ENCODE data around the gene EDNRB.

The EDNRB gene

GRCh38 chr13:77891041-77891440 lies 27.6 kb downstream of the EDNRB start:
- no peaks in the 10 kb centered on the region for H3K36me3 ChIP-seq (ENCODE audit: control insufficient read depth, insufficient read depth, low read length)
- no peaks in the 10 kb centered on the region for H3K27me3 ChIP-seq (replicated peaks; ENCODE audit: control insufficient read depth, insufficient read depth, low read length)
- H3K4me3 ChIP-seq (replicated peaks; ENCODE audit: low read depth, low read length): no peak overlapping the region
- TF ChIP-seq CTCF (IDR thresholded peaks at IDR 0.05; ENCODE audit: insufficient read depth, low read length, poor library complexity, severe bottlenecking): no peak
- DNase-seq (ENCODE audit: extremely low read depth, insufficient read length): no peak

- no peak for TF ChIP-seq CTCF (IDR thresholded peaks at IDR 0.05; ENCODE audit: insufficient read depth, low read length, poor library complexity, severe bottlenecking)
- H3K36me3 ChIP-seq (ENCODE audit: control insufficient read depth, insufficient read depth, low read length): no peaks in the 10 kb centered on the region
- no peak for DNase-seq (ENCODE audit: extremely low read depth, insufficient read length)
- H3K27me3 ChIP-seq (replicated peaks; ENCODE audit: control insufficient read depth, insufficient read depth, low read length): no peaks in the 10 kb centered on the region
- H3K4me3 ChIP-seq (replicated peaks; ENCODE audit: low read depth, low read length): no peak overlapping the region
Measured at GRCh38 chr13:77883328-77883727, 35.3 kb downstream of the EDNRB start.

DNA sequence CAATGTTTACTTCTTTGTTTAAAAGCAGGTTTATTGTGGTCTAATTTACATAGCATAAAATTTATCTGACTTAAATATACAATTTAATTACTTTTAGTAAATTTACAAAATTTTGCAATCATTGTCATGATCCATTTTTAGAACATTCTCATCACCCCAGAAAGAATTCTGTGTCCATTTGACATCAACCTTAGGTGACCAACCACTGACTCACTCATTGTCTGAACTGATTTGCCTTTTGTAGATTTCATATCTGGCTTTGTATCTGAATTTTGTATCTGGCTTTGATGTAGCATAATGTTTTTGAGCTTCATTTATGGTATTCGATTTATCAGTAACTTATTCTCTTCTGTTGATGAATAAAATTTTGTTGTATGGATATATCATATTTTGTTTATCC lies 40.4 kb downstream of the EDNRB start:
- H3K36me3 ChIP-seq (ENCODE audit: control insufficient read depth, insufficient read depth, low read length): no peaks in the 10 kb centered on the region
- no peaks in the 10 kb centered on the region for H3K27me3 ChIP-seq (replicated peaks; ENCODE audit: control insufficient read depth, insufficient read depth, low read length)
- no peak for DNase-seq (ENCODE audit: extremely low read depth, insufficient read length)
- no peak overlapping the region for H3K4me3 ChIP-seq (replicated peaks; ENCODE audit: low read depth, low read length)
- no peak for TF ChIP-seq CTCF (IDR thresholded peaks at IDR 0.05; ENCODE audit: insufficient read depth, low read length, poor library complexity, severe bottlenecking)

GRCh38 chr13:77876176-77876575 lies 42.5 kb downstream of the EDNRB start:
- H3K4me3 ChIP-seq (replicated peaks; ENCODE audit: low read depth, low read length): no peak overlapping the region
- no peak for DNase-seq (ENCODE audit: extremely low read depth, insufficient read length)
- no peaks in the 10 kb centered on the region for H3K27me3 ChIP-seq (replicated peaks; ENCODE audit: control insufficient read depth, insufficient read depth, low read length)
- no peaks in the 10 kb centered on the region for H3K36me3 ChIP-seq (ENCODE audit: control insufficient read depth, insufficient read depth, low read length)
- no peak for TF ChIP-seq CTCF (IDR thresholded peaks at IDR 0.05; ENCODE audit: insufficient read depth, low read length, poor library complexity, severe bottlenecking)

DNA sequence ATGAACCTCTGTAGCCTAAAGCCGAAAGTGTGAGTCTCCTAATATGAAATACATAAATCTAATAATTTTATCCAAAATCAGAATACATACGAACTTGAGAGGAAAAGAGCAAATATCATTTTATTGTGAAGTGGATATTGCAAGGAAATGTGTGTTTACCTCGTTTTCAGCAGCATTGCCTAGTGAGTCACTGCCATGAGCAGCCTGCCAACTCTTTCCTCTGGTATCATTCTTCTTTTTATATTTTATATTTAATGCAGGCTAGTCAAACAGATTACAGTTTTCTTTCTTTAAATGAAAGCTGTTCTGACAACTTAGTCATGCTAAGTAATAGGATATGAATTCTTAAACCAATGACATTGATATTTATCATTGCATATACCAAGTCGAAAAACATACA lies 44.2 kb downstream of the EDNRB start:
- no peaks in the 10 kb centered on the region for H3K27me3 ChIP-seq (replicated peaks; ENCODE audit: control insufficient read depth, insufficient read depth, low read length)
- TF ChIP-seq CTCF (IDR thresholded peaks at IDR 0.05; ENCODE audit: insufficient read depth, low read length, poor library complexity, severe bottlenecking): no peak
- H3K36me3 ChIP-seq (ENCODE audit: control insufficient read depth, insufficient read depth, low read length): no peaks in the 10 kb centered on the region
- no peak overlapping the region for H3K4me3 ChIP-seq (replicated peaks; ENCODE audit: low read depth, low read length)
- no peak for DNase-seq (ENCODE audit: extremely low read depth, insufficient read length)

GRCh38 chr13:77872995-77873394 lies 45.6 kb downstream of the EDNRB start:
- no peak for TF ChIP-seq CTCF (IDR thresholded peaks at IDR 0.05; ENCODE audit: insufficient read depth, low read length, poor library complexity, severe bottlenecking)
- H3K27me3 ChIP-seq (replicated peaks; ENCODE audit: control insufficient read depth, insufficient read depth, low read length): no peaks in the 10 kb centered on the region
- no peak overlapping the region for H3K4me3 ChIP-seq (replicated peaks; ENCODE audit: low read depth, low read length)
- no peak for DNase-seq (ENCODE audit: extremely low read depth, insufficient read length)
- no peaks in the 10 kb centered on the region for H3K36me3 ChIP-seq (ENCODE audit: control insufficient read depth, insufficient read depth, low read length)

Data from GM06990 (cell line).